GM10847 (cell line): ENCODE data around the gene GPD1L.

ENCODE experiments used
- POLR2A ChIP-seq: IDR thresholded peaks from 2 replicates; pipeline ENCODE4 v1.6.1; 2011; ENCODE audit not compliant: insufficient read length; ENCODE audit errors: extremely low read depth

Gene GPD1L

DNA sequence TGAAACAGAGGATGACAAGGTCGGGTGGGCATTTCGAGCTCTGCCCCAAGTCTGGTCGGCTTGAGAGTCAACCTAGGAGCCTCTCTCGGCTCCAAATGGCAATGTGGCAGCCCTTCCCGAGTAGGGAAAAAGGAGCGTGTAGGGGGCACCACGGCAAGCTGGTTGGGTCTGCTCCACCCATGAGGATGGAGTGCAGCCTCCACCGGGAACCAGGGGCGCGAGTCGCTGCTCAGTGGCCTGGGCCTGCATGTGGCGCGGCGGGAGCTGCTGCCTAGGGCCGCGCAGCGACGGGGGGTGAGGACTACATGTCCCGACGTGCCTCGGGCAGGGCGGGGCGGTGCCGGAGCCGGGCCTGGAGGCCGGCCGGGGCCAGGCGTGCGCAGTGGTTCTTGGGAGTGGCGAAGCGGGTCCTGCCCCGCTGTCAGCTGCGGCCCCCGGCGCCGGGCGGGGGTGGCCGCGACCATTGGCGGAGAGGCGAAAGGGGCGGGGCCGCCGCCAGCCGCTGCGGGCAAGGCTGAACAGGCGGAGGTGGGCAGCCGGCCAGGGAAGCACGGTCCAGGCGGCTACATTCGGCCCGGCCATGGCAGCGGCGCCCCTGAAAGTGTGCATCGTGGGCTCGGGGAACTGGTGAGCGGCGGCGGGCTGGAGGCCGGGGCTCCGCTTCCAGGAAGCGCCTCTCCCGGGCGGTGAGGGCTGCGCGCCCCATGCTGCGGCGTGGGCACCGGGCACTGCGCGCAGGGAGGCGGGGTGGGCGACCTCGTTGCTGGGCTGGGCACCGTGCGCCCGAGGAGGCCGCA lies at the start of gene GPD1L:
TSS of gene GPD1L (plus strand) at position 489 of the 797 bp plus-strand sequence. CDS start at position 581, 92 bp downstream.
- TF ChIP-seq POLR2A = peak; percentile 18

DNA sequence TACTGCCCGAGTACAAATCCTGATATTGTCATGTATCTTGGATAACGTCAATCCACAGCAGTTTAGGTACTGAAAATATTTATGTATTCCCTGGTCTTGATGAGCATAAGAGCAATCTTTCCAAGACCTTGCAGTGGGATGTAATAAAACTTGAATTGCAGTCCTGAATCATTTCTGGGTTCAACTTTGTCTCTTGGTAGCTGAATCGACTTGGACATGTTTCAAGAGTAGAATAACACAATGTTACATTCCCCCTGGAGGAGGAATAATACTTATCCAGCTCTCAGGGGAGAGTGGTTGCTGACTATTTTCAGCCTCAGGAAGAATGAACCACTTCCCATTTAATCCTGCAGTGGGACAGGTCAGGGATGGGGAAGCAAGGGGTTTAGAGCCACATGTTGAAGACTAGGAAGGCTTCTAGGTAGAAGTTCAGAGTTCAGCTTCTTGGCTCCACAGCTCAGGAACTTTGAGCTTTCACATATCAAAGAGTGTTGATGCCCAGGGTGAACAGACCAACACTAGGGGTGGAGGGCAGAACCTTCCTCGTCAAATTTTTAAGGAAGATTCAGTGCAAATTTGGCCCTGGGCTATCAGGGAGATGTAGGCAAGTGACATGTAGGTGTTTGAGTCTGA lies 43.4 kb upstream of the GPD1L start:
- no peak for TF ChIP-seq POLR2A

DNA sequence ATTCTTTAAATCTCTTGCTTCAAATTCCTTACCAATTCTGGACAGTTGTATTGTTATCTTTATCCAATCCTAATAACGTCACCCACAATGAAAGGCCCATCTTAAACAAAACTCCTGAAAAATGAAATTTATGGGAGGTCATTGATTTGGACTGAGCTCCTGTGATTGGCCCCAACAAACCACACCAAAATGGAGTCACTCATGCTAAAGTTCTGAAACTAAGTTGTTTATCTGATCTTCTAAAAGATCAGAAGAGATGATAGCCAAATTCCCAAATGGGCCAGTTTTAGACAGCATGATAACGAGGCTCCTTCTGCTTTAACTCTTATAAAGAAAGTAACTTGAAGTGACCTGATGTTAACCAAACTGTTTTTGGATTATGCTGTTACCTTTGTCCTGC lies 39.7 kb upstream of the GPD1L start:
- TF ChIP-seq POLR2A = no peak

DNA sequence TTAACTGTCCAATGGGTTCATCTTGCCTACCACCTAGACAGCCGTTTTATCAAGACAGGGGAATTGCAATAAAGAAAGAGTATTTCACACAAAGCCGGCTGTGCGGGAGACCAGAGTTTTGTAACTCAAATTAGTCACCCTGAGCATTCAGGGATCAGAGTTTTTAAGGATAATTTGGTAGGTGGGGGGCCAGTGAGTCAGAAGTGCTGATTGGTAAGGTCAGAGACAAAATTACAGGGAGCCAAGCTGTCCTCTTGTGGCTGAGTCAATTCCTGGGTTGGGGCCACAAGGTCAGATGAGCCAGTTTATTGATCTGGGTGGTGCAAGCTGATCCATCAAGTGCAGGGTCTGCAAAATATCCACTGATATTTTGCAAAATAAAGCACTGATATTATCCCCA lies 29.9 kb upstream of the GPD1L start:
- no peak for TF ChIP-seq POLR2A

DNA sequence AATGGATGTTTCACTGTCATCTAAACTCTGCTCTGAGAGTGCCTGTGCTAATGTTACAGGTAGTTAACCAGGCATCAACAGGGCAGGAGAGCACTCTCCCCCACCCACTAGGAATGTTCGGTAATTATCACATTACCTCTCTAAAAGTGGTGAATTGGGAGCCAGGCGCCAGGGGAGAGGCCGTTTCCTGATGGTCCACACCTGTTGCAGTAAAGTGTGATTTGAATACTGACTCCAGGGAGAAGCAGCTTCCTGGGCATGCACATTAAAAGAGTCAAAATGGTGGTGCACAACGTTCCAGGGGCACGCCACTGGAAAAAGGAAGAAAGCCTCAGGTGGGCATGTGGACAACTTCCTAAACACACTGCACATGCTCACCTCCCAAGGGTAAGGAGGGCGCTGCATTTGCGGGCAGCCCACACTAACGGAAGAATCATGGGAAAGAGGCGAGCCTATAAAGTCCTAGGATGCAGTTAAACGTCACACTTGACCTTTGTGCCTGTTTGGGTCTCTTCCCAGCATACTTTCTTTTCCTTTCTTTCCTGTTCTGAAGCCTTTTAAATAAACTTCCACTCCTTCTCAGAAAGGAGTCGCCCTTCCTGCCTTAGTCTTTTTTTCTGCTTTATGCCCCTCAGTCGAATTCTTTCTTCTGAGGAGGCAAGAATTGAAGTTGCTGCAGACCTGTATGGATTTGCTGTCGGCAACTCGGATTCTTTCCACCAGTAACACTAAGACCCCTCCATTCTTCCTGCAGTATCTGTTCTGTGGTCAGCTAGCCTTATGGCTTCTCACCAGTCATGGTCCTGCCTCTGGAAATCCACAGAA lies 28.9 kb upstream of the GPD1L start:
- no peak for TF ChIP-seq POLR2A

DNA sequence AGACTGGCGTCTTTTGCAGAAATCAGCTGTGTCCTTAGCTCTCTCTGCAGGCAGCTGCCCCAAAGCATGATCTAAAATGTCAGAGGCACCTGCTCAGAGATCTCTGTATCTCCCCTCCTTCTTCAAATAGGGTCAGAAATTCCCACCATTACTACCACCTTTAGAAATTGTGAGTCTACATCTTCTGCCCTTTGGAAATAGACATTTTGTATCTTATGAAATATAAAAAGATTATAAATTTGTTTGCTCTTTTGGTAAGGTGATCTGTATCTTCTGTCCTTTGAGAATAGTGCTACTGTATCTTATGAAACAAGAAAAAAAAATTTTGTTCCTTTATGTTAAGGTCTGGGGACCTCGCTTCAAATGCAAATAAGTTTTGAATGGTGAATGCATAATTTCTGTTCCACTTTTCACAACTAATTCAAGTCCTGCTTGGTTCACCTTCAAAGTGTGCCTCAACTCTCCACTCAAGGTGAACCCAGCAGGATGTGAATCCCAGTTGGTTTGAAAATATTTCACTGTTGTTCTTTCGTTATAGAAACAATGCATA lies 28.3 kb upstream of the GPD1L start:
- no peak for TF ChIP-seq POLR2A

DNA sequence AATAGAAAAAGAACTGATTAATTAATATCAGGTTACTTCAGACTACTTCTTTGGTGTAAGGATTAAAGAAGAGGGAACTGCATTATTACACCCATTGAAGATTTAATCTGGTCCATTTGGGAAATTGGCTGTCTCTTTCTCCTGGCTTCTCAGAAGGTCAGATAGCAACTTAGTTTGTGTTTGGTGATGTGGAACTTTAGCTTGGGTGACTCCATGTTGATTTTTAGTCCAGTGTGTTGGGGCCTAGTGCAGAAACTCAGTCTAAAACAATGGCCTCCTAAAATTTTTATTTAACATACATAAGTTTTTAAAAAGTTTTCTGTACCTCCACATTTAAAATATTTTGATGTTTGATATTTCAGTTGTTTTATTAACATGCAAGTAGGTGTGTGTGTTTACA lies 27.6 kb upstream of the GPD1L start:
- no peak for TF ChIP-seq POLR2A

DNA sequence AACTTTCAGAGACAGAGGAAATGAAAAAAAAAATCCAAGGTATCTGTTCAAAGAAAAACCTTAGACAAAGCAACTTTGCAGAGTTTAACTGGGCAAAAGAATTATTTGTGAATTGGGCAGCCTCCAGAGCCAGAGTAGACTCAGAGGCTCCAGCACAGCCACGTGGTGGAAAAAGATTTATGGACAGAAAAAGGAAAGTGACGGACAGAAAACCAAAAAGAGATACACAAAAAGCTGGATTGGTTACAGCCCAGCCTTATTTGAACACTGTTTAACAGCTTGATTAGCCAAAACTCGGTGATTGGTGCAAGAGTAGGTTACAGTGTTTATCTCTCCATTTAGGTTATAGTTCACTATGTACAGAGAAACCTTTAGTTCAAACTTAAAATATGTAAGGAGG lies 23.7 kb upstream of the GPD1L start:
- TF ChIP-seq POLR2A = no peak

DNA sequence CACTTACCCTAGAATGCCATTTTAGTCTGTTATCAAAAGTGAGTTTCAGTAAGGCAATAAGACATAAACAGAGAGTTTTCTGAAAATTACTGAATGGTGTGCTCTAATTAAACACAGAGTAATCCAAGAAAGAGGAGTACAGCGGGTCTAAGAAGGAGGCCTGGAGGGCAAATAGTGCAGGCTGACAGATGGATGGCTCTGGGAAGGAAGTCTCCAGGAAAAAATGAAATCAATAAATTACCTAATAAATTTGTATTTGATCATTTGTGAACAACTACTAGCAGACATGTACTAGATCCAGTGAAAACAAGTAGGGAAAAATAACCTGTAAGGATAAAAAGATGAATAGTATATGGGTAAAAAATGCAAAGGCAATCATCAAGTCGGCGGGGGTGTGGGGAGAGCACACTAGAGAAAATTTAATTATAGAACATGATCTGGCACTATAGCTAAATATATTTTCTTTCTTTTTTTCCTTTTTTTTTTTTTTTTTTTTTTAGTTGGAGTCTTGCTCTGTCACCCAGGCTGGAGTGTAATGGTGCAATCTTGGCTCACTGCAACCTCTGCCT lies 22.6 kb upstream of the GPD1L start:
- no peak for TF ChIP-seq POLR2A

DNA sequence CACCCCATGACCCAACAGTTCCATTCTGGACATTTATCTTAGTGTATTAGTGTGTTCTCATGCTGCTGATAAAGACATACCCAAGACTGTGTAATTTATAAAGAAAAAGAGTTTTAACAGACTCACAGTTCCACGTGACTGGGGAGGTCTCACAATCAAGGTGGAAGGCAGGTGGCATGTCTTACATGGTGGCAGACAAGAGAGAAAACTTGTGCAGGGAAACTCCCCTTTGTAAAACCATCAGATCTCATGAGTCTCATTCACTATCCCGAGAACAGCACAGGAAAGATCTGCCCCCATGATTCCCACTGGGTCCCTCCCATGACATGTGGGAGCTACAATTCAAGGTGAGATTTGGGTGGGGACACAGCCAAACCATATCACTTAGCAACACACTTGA lies 21.6 kb upstream of the GPD1L start:
- no peak for TF ChIP-seq POLR2A

DNA sequence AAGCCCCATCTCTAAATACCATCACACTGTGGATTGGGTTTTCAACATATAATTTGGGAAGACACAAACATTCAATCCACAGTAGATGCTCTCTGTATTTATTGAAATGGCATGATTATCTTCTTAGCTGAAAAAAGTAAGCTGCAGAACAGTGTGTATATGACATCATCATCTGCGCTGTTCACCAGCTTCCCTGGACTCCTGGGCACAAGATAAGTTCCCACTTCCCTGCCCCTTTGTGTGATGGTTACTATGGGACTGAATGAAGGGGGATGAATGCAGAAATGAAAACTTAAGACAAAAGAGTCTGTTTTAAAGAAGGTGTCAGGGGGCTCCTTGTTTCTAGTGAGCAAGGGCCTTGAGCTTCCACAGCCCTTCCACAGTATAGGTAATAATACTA lies 20.0 kb upstream of the GPD1L start:
- TF ChIP-seq POLR2A = no peak

DNA sequence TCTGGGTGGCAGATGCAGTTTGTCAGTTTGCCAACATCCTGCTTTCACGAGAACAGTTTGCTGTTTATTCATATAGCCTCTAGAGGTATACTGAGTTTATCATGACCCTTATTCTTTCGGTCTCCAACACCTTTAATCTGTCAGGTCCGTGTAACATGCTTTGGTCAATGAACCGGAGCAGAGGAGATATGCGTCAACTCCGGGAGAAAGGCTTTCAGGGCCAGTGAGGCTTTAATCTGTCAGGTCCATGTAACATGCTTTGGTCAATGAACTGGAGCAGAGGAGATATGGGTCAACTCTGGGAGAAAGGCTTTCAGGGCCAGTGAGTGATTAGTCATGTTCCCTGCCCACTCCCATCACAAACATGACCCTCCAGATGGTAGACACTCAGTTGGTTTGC lies 16.9 kb upstream of the GPD1L start:
- no peak for TF ChIP-seq POLR2A

DNA sequence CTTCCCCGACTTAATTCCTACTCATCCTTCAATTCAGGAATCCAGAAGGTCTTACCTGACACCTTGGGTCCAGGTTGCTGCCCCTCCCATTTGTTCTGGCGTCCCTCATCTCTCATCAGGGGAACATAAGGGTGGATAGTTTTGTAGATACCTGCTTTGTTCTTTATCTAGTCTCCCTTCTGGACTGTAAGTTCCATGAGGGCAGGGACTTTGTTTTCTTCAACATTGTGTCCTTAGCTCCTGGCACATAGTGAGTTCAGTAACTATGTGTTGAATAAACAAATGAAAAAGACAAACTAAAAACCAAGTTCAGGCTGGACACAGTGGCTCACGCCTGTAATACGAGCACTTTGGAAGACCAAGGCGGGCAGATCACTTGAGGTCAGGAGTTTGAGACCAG lies 13.2 kb upstream of the GPD1L start:
- no peak for TF ChIP-seq POLR2A

DNA sequence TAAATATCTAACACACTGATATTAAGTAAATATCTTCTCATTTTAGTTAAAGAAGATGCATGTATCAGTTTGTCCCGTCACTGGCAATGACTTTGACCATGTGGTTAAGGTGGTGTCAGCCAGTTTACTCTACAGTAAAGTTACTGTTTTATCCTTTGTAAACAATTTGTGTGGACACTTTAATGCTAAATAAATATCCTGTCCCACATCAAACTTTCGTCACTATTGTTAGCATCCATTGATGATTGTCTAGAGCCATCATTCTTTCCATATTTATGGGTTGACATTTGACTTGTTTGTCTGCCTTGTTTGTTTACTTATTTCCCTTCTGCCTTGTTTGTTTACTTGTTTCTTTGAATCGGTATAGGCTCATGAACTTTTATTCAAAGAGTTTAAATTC lies 11.0 kb upstream of the GPD1L start:
- no peak for TF ChIP-seq POLR2A

DNA sequence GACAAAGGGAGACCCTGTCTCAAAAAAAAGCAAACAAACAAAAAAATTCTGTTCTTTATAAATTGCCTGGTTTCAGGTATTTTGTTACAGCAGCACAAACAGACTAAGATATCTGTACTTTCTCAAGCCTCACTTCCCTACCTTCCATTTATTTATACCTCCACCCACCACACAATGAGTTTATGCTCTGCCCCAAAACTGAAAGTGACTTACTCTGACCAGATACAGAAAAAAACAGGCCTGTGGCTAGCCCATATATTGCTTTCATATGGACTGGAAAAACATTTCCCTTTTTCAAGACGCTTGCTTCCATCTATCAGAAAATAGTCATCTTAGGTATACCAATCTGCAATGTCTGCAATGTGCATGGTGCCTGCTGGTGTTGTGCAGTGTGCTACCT lies 8.7 kb upstream of the GPD1L start:
- no peak for TF ChIP-seq POLR2A
